ENCODE data around the gene RBM19.

- TF ChIP-seq YY1 (IDR thresholded peaks at IDR 0.05; ENCODE audit: insufficient read depth, insufficient read length) (no peak), ZNF274 (IDR thresholded peaks at IDR 0.05; ENCODE audit: low read depth, low read length) (no peak)
These were observed 113.2 kb downstream of the RBM19 start for GRCh38 chr12:113852695-113853490.

All from NT2/D1 (cell line).